HG02678 (cell line): Measurements from ENCODE around the gene SHISA6.
"Not testable (repeated sequence)": the region's sequence is repeated elsewhere in the genome, so short reads cannot be mapped to it uniquely, and the experiment has no call there.

Experiments used
- ATAC-seq: cut with Tn5 transposase; IDR thresholded peaks from one replicate; pipeline ENCODE4 v1.9.1; 2021; ENCODE audit warnings: mild to moderate bottlenecking, moderate library complexity; ENCODE audit not compliant: unreplicated experiment

SHISA6 gene

DNA sequence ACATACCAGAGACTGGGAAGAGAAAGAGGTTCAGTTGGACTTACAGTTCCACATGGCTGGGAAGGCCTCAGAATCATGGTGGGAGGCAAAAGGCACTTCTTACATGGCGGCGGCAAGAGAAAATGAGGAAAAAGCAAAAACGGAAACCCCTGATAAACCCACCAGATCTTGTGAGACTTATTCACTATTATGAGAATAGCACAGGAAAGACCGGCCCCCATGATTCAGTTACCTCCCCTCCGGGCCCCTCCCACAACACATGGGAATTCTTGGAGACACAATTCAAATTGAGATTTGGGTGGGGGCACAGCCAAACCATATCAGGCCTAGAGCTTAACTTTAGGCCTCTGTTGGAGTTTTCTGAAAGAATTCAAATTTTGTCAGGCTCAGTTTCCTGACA, 60.9 kb downstream of the SHISA6 start:
- not testable (repeated sequence) for ATAC-seq

DNA sequence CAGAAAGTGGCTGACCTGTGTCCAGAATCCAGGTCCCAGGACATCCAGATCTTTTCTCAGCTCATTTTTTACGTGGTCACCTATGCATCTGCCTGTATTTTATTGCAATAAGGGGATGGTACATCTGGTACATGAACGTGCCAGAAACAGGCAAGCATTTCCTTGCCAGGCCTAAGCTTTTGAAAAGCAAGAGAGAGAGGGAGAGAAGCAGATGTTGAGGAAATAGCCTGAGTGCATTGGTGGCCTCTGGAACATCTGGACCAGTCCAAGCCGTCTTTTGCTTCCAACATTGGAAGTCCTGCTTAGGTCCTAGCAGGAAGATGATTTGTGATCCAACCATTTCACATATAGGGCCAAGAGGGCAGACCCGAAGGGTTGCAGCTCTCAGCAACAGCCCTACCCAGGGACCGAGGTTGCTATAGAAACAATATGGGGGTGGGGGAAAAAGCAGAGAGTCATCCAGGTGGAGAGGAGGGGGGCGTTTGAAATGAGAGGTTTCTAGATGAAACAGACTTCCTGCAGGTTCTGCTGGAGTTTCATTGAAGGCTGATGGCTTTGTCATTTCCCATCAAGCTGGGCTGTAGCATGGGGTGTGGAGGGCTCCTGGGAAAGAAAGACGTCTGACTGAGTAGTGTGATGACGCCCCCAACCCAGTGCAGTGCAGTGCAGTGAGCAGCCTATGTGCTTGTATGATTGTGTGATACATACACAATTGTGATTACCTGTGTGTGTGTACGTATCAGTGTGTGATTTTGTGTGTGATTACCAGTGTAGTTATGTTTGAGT, 61.6 kb downstream of the SHISA6 start:
- ATAC-seq: no peak

DNA sequence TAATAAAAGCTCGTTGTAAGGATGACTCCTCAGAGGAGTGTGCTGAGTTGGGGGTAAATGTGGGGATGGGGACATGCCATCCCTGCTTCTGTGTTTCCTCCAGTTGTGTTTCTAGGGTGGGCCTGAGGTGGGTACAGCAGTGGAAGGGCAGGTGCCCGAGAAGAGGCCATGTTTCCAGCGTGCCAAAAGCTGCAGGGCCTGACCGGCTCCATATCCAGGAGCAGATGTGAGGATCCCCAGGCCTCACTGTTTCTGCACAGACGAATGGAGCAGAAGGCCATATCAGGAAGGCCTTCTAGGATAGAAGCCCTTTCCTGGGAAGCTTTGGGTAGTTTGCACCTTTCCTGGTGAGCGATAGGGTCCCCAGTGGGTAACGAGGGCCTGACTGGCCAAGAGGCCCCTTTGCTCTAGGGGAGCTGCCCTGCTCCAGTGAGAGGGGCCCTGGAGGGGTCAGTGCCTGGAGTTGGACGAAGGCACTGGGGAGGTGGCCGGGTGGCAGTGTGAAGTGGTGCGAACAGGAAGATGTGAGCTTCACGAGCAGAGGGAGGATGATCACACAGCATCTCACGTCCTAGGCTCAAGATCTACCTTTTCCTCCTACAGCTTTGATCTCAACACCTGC, 62.9 kb downstream of the SHISA6 start:
- no peak for ATAC-seq

DNA sequence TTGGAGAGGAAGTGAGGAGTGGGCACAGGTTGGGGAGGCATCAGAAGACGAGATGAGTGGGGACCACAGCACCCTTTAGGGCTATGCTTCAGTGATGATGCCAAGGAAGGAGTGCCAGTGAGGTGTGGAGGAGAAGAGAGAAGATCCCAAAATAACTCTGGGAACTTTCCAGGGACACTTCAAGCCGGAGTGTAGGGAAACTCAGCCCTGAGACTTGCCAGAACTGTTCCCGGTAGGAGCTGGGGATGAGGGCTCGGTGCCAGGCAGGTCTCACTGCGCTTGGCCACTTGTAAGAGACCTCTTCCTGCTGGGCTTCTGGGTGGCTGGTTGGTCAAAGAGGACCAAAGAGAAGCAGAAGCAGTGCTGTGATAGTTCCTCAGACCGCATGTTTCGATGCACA, 63.6 kb downstream of the SHISA6 start:
- no peak for ATAC-seq

DNA sequence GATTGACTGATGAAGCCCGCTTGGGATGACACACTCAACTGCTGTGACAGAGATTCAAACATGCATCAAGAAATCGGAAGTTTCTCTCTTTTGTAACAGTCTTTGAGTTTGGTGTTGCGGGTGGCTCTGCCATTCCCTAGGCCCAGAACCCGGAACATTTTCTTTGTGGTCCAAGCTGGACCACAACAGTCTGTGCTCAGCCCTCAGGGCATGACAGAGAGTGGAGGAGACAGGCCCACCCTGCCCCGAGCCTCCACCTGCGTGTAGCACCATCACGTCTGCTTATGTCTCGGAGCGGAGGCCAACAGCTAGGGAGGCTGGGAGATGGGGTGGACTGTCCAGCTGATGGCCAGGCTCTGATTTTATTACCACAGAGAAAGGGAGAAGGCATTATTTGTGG, 64.5 kb downstream of the SHISA6 start:
- no peak for ATAC-seq

DNA sequence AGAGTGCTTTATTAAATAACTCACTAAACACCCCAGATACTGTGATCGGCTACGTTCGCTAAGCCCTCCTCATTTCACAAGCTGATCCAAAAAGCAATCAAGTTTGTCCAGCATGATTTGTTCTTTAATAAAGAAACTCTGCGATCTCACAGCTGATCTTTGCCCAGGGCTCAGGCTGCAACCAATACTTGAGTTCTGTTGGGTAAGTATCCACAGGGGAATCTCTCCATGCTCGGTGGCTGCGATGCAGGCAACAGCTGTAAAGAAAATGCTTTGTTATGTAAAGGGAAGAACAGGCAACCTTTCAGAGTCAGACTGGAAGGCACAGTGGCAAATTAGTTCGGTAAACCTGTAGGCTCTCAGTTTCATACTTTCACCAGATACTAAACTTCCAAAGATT, 67.5 kb downstream of the SHISA6 start:
- ATAC-seq: no peak

DNA sequence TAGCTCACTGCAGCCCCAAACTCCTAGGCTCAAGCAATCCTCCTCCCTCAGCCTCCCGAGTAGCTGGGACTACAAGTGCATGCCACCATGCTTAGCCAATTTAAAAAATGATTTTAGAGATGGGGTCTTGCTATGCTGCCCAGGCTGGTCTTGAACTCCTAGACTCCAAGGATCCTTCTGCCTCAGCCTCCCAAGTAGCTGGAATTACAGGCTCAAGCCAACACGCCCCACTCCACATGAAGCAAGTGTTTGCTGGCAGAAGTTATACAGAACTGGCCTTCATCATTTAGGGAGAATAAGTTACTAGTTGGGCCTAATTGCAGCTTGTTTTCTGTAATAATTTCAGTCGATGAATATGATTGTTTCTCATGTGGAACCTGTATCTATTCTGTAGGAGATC, 68.0 kb downstream of the SHISA6 start:
- ATAC-seq: no peak

DNA sequence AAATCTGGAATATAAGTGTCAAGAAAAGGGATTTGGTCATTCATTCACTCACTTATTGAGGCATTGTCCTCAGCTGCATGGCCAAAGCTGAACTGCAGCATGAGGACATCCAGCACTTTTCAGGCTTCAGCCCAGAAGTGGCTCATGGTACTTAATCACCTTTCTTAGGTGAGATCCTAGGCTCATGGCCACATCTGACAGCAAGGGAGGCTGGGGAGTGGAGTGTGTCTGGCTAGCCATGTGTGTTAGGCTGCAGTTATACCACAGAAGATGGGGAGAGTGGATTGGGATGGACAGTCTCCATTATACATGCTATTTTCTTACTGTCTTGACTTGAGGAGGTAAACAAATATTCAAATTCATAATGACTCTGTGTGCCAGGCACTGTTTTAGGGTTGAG, 68.8 kb downstream of the SHISA6 start:
- ATAC-seq: no peak

DNA sequence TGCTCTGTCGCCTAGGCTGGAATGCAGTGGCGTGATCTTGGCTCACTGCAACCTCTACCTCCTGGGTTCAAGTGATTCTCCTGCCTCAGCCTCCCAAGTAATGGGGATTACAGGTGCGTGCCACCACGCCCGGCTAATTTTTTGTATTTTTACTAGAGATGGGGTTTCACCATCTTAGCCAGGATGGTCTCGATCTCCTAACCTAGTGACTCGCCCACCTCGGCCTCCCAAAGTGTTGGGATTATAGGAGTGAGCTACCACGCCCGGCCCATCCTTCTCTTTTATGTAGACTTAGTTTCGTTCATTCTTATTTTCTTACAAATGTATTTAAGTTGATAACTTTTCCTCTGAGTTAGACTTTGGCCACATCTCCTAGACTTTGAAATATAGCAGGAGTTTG, 75.4 kb downstream of the SHISA6 start:
- not testable (repeated sequence) for ATAC-seq

DNA sequence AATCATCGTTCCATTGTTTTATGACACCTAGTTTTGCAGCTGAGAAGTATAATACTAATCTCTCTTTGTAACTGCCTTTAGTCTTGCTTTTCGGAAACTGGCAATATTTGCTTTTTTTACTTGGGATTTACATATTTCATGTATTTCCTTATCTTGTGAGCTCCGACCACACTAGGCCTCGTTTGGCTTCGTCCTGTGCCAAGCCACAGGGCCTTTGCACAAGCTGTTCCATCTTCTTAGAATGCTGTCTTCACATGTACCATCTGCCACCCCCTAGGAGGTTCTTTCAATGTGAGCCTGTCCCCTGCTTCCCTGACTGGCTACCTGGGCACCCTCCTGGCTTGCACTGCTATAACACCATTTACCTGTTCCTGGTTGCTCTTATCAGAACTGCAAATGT, 77.2 kb downstream of the SHISA6 start:
- ATAC-seq: no peak

DNA sequence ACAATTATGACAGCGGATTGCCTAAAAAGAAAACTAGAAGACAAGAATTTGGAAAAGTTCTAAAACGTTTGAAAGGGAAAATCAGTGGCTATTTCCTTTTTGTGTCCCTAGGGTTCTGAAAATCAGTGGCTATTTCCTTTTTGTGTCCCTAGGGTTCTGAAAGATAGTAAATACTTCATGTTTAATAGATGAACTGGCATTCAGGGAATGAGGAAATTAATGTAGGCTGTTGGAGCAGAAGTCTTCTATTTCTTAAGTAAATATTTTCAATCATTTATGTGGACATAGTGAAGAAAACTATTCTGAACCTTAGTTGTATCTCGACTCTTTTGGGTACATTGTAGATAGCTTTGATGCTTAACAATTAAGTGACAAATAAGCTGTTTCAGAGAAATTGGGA, 78.9 kb downstream of the SHISA6 start:
- no peak for ATAC-seq

DNA sequence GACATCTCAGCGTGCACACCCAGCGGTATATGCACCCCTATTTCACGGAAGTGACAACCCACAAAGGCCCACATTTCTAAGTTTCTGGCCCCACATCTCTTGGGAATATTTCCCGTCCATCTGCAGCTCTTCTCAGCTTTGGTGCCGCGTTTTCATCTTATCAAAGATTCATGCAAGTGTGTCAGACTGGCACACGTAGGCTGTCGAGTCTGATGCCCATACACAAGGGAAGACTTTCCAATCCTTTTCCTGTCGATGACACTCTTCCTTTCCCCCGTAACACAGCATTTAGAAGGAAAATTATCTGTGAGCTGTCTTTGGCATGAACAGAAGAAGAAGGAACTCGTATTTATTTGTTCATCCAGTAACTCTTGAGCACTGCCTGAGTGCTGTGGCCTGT, 83.0 kb downstream of the SHISA6 start:
- ATAC-seq: no peak

DNA sequence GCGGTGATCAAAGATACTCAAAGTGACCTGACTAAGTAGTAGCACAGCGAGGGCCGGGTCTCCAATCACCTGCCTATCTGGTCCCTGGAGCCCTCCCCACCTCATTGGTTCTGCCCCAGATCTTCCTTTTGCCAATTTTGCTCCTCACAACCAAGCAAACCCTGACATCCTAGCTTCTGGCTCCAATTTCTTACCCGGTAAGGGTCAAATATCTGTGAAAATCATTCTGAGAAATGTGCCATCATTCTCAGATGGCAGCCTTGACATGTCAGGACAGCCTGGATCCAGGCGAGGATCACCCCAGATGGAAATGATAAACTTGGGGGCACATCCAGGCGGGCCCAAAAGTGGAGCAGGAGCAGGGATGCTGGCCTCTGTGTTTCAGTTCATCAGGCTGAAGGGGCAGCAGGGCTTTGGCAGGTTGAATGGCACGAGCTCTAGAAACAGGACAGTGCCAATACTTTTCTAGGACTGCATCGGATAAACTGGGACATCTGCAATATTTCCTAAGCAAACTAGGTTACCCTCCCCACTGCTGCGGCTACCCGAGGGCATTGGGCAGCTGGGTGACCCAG, 83.9 kb downstream of the SHISA6 start:
- no peak for ATAC-seq

DNA sequence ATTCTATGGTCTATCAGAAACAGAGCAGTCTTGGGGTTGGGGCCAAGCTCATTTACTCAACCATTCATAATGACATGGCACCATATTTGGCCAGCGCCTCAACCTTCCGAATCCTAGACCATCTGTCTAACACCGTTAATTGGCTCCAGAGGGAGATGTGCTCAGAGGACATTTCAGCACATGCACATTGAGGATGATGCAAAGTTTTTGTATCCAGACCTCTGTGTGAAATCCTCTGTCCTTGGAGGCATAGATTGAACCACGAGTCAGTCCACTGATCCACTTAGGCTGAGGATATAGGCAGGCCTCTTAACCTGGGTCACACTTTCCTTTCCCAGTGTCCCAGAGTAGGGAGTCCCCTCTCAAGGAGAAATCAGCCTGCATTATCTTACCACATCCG, 85.5 kb downstream of the SHISA6 start:
- no peak for ATAC-seq

DNA sequence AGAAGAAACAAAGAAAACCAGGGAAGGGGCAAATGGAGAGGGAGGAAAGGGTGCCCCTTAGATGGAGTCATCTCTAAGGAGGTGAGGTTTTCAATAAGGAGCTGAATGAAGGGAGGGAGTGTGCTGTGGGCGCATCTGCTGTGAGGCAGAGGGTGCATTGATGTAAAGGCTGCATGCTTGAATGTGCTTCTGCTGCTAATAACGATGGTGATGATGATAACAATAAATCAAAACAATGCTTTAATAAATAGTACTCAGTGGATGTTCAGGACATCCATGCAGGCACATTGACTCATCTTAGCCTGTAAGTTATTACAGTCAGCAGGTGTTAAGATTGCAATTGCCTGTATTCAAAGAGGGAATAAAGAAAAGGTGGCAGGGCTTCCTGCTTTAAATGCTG, 87.8 kb downstream of the SHISA6 start:
- no peak for ATAC-seq

DNA sequence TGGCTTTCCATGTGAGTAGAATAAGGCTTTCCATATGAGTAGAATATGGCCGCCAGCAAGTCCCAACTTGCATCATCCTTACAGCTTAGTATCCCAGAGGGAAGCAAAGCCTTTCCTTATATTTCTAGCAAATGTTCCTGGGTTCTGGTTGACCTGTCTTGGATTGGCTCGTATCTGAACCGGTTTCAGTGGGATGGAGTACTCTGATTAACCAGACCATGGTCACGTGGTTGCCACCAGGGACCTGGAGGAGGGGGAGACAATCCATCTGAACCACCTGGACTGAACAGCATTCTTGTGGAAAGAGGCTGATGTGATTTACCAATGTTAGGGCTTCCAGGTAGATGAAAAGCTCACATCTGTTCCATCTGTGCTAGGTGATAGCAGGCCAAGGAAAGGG, 89.0 kb downstream of the SHISA6 start:
- no peak for ATAC-seq

DNA sequence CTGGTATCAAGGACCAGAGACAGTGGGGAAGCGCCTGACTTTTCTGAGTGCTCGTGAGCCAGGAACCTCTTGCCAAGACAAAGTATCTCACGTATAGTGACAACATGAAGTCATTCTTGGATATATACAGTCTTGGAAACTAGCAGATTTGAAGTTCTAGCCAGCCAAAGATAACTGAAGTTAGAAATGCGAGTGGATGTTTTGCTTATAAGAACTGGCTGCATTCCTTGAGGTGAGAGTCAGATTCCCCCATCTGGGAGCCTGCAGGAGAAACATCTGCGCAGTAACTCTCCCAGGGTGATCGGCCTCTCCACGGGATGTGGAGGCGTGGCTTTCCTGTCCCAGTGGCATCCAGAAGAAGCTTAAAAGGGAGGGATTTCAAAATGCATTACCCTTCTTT, 89.8 kb downstream of the SHISA6 start:
- ATAC-seq: no peak

DNA sequence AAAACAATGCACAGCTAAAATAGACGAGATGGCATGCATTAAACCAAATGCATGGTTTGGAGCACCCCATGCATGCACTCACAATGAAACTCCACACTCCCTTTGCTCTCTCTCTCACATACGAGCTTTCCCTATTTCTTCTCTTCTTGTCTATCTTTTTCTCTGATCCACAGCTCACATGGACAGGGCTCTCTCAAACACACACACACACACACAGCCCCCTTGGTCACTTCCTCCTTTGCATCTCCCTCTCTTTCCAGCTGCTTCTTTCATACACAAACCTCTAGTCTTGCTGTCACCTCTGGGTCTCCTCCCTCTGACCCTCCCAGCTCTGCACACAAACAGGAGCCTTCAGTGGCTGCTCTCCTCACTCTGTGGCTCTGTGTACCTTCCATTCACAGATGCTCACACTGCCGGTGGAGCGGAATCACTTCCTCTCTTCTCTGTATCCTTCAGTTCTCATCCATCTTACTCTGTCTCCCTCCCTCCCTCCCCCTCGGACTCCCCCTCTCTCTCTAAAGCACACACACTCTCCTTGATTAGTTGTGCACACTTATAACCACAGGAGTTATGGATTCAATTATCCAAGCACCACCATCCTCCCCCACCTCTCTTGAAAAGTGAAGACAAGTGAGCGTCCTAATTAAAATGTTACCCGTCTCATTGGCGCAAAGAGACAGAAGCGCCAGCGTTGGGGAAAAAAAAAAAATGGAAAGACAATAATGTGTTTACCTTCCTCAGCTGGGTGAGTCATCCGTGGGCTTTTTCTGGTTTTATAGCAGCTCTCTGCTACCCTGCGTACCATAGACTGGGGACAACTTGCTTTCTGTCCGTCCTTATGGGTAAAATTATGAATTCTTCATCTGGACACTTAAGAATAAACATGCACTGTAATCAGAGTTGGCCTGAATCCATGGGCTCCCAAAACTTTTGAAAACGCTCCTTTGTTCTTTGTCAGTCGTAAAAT, 90.8 kb downstream of the SHISA6 start:
- no peak for ATAC-seq

DNA sequence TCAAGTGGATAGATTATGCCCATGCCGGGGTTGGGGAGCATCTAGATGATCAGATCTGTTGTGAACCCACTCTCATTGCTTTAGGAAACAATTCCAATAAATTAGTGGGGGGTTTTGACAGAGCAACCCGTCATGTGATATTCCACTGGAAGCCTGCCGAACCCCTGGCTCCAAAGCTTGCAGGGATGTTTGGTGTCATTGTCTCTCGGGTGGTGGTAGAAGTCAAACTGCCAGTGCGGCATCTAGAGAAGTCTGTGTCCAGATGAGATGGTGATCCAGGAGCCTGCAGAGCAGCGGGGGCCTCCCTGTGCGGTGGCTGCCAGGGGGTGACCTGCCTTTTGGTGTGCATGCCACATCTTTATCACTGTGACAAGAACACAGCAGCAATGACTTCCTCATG, 91.7 kb downstream of the SHISA6 start:
- ATAC-seq: no peak

DNA sequence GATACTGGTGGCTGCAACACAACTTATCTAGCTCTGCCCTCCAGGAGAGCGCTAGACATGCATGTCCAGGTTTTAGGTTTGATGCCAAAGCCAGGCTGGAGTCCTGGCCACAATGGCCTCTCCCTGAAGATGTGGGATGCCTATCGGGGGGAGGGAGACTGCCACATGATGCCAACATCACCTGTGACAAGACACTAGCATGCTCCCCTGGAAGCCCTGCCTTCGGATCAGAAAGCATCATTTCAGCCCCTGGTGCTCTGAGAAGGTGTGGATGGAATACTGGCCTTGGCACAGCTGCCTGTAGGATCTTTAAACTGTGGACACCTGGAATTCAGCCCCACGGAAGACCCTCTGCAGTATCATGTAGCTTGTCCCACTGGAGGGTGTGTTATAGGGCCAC, 93.5 kb downstream of the SHISA6 start:
- ATAC-seq: no peak

DNA sequence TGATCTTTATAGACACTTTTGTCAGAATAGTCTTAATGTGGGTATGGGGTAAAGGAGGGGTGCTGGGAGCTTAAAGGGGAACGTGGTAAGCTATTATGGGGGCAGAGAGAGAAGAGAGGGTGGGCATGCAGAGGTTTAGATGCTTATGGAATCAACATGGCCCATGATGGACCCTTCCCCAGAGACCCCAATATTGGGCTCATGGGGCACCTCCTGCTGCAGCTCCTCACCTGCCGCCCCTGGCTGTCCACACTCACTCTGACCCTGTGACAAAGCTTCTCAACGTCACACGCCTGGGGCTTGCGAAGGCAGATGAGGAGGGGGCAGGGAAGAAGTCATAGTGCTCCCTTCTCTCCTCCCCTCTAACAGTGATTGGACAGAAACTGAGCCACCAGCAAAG, 95.3 kb downstream of the SHISA6 start:
- no peak for ATAC-seq
